H9 (cell line): ENCODE results near the gene B9D2. TPM values are rescaled to one million over a fixed set of nuclear protein-coding genes. Genes with fewer than 3 reads are reported as not detected.

ENCODE experiments used
- DNase-seq: peaks from one replicate; pipeline ENCODE4 v3.0.0-alpha.2; 2017
- H2AFZ ChIP-seq: one replicate; pipeline ENCODE4 v1.6.1; 2013; ENCODE audit warnings: mild to moderate bottlenecking, low read length, control low read depth, moderate library complexity
- H2AK5ac ChIP-seq: 2 replicates; pipeline ENCODE4 v1.6.1; 2013; ENCODE audit warnings: low read length, control low read depth, mixed read lengths; ENCODE audit not compliant: insufficient read length
- H2BK120ac ChIP-seq: one replicate; pipeline ENCODE4 v1.6.1; 2013; ENCODE audit warnings: low read depth, mild to moderate bottlenecking, low read length, control low read depth, inconsistent platforms; ENCODE audit not compliant: poor library complexity, severe bottlenecking
- H2BK12ac ChIP-seq: 2 replicates; pipeline ENCODE4 v1.6.1; 2013; ENCODE audit warnings: low read length, control low read depth, mixed read lengths, low read depth; ENCODE audit not compliant: insufficient read length
- H2BK15ac ChIP-seq: 2 replicates; pipeline ENCODE4 v1.6.1; 2013; ENCODE audit warnings: low read depth, low read length, control low read depth
- H2BK20ac ChIP-seq: one replicate; pipeline ENCODE4 v1.6.1; 2013; ENCODE audit warnings: low read depth, mild to moderate bottlenecking, low read length, control low read depth, inconsistent platforms; ENCODE audit not compliant: poor library complexity, severe bottlenecking
- H2BK5ac ChIP-seq: 2 replicates; pipeline ENCODE4 v1.6.1; 2013; ENCODE audit warnings: low read length, control low read depth, mixed read lengths; ENCODE audit not compliant: insufficient read length
- H3K14ac ChIP-seq: 2 replicates; pipeline ENCODE4 v1.6.1; 2013; ENCODE audit warnings: low read length, control low read depth; ENCODE audit not compliant: insufficient read depth
- H3K18ac ChIP-seq: 2 replicates; pipeline ENCODE4 v1.6.1; 2013; ENCODE audit warnings: low read depth, mild to moderate bottlenecking, mixed read lengths, low read length, control low read depth; ENCODE audit not compliant: insufficient read length
- H3K23ac ChIP-seq: 2 replicates; pipeline ENCODE4 v1.6.1; 2013; ENCODE audit warnings: low read length, control low read depth, mixed read lengths, low read depth; ENCODE audit not compliant: insufficient read length
- H3K23me2 ChIP-seq: 2 replicates; pipeline ENCODE4 v1.6.1; 2013; ENCODE audit warnings: low read depth, mild to moderate bottlenecking, mixed read lengths, low read length, control low read depth; ENCODE audit not compliant: insufficient read length, poor library complexity, severe bottlenecking
- H3K27ac ChIP-seq: 2 replicates; pipeline ENCODE4 v1.5.1; 2013; ENCODE audit warnings: low read length, control low read depth, mixed read lengths, low read depth; ENCODE audit not compliant: insufficient read length
- H3K27me3 ChIP-seq: 2 replicates; pipeline ENCODE4 v1.6.1; 2013; ENCODE audit warnings: low read length, control low read depth, inconsistent platforms; ENCODE audit not compliant: insufficient read depth
- H3K4ac ChIP-seq: 2 replicates; pipeline ENCODE4 v1.6.1; 2013; ENCODE audit warnings: low read depth, mild to moderate bottlenecking, control low read depth, inconsistent platforms, low read length, moderate library complexity
- H3K4me1 ChIP-seq: 2 replicates; pipeline ENCODE4 v1.6.1; 2013; ENCODE audit warnings: low read length, control low read depth, inconsistent platforms; ENCODE audit not compliant: insufficient read depth
- H3K4me2 ChIP-seq: 2 replicates; pipeline ENCODE4 v1.6.1; 2013; ENCODE audit warnings: low read length, control low read depth, mixed read lengths; ENCODE audit not compliant: insufficient read length, insufficient read depth
- H3K56ac ChIP-seq: 2 replicates; pipeline ENCODE4 v1.6.1; 2013; ENCODE audit warnings: low read depth, mild to moderate bottlenecking, mixed read lengths, low read length, control low read depth; ENCODE audit not compliant: insufficient read length
- H3K79me1 ChIP-seq: 2 replicates; pipeline ENCODE4 v1.6.1; 2013; ENCODE audit warnings: low read depth, mild to moderate bottlenecking, moderate library complexity, low read length, control low read depth, inconsistent platforms; ENCODE audit not compliant: insufficient read depth, poor library complexity, severe bottlenecking
- H3K79me2 ChIP-seq: 2 replicates; pipeline ENCODE4 v1.6.1; 2013; ENCODE audit warnings: low read length, control low read depth, inconsistent platforms; ENCODE audit not compliant: insufficient read depth
- H3K9ac ChIP-seq: 2 replicates; pipeline ENCODE4 v1.6.1; 2013; ENCODE audit warnings: low read length, control low read depth, mixed read lengths; ENCODE audit not compliant: insufficient read length; ENCODE audit errors: extremely low read depth
- H3K9me3 ChIP-seq: one replicate; pipeline ENCODE4 v1.6.1; 2013; ENCODE audit warnings: low read depth, low read length, inconsistent platforms; ENCODE audit not compliant: control insufficient read depth
- H3T11ph ChIP-seq: one replicate; pipeline ENCODE4 v1.6.1; 2013; ENCODE audit warnings: mild to moderate bottlenecking, low read length, control low read depth, inconsistent platforms
- H4K20me1 ChIP-seq: one replicate; pipeline ENCODE4 v1.6.1; 2013; ENCODE audit not compliant: control insufficient read depth, insufficient read length, insufficient read depth
- H4K5ac ChIP-seq: 2 replicates; pipeline ENCODE4 v1.6.1; 2013; ENCODE audit warnings: low read depth, mild to moderate bottlenecking, mixed read lengths, low read length, control low read depth; ENCODE audit not compliant: insufficient read length
- H4K8ac ChIP-seq: replicated peaks from 2 replicates; pipeline ENCODE4 v1.6.1; 2013; ENCODE audit warnings: low read length, control low read depth, mixed read lengths, low read depth; ENCODE audit not compliant: insufficient read length
- H4K91ac ChIP-seq: 2 replicates; pipeline ENCODE4 v1.6.1; 2013; ENCODE audit warnings: low read depth, mild to moderate bottlenecking, moderate library complexity, mixed read lengths, low read length, control low read depth; ENCODE audit not compliant: insufficient read length
- H3K27ac Mint-ChIP-seq, 3 experiments: 2 replicates in 2 of 3; 3 replicates in 1 of 3; pipeline ENCODE4 v1.8.0; 2020 to 2021; ENCODE audit warnings: mixed read lengths in 3 of 3, mild to moderate bottlenecking in 1 of 3, moderate library complexity in 1 of 3
- H3K27me3 Mint-ChIP-seq: 2 replicates; pipeline ENCODE4 v1.8.0; 2021; ENCODE audit warnings: low read depth, mild to moderate bottlenecking, moderate library complexity, mixed read lengths
- H3K36me3 Mint-ChIP-seq, 3 experiments: 2 replicates in 2 of 3; 3 replicates in 1 of 3; pipeline ENCODE4 v1.8.0; 2020 to 2021; ENCODE audit warnings: low read depth in 3 of 3, mixed read lengths in 3 of 3; ENCODE audit not compliant: insufficient read depth in 1 of 3
- H3K4me1 Mint-ChIP-seq, 2 experiments: 2 replicates each; pipeline ENCODE4 v1.8.0; 2020; ENCODE audit warnings: mixed read lengths in 2 of 2
- H3K4me3 Mint-ChIP-seq, 2 experiments: 2 replicates in 1 of 2; 3 replicates in 1 of 2; pipeline ENCODE4 v1.8.0; 2020 to 2021; ENCODE audit warnings: mild to moderate bottlenecking in 2 of 2, mixed read lengths in 2 of 2, moderate library complexity in 1 of 2
- H3K9me3 Mint-ChIP-seq, 2 experiments: 2 replicates in 1 of 2; 3 replicates in 1 of 2; pipeline ENCODE4 v1.8.0; 2020; ENCODE audit warnings: mild to moderate bottlenecking in 2 of 2, mixed read lengths in 2 of 2, moderate library complexity in 1 of 2
- CTCF ChIP-seq: fragments of 200-600 bp; sonication (generic); conservative IDR thresholded peaks from 3 replicates; pipeline ENCODE4 v1.8.0; 2021; ENCODE audit warnings: antibody characterized with exemption, mild to moderate bottlenecking
- WGBS: extraction: QIAGEN DNeasy Blood & Tissue Kit; methylation state at CpG from one replicate; pipeline ENCODE4 v1.1.7; 2013; ENCODE audit warnings: missing lambda C conversion rate, low lambda C conversion rate, mixed read lengths; ENCODE audit not compliant: insufficient read length; ENCODE audit errors: extremely low coverage; 5-methylcytosine and 5-hydroxymethylcytosine counted together
- total RNA-seq: library from RNA; stranded (reverse); gene quantifications from 2 replicates; pipeline ENCODE4 v1.2.1, GENCODE V29; 2021

B9D2 gene
- total RNA-seq, 1 experiment from 2014 or later = 4.8 TPM

GRCh38 chr19:41391618-41392017 lies 27.7 kb upstream of the B9D2 start:
- no peak overlapping the region for H3K23ac ChIP-seq
- no peak overlapping the region for H3K27ac ChIP-seq
- no peak overlapping the region for H2BK15ac ChIP-seq
- H3K4ac ChIP-seq = no peak overlapping the region
- no peak overlapping the region for H2AFZ ChIP-seq
- H4K20me1 ChIP-seq = no peaks in the 10 kb centered on the region
- no peak overlapping the region for H2BK12ac ChIP-seq
- no peak overlapping the region for H3K18ac ChIP-seq
- H3K27ac Mint-ChIP-seq = no peak overlapping the region; a peak in 1 of 7 replicates
- no peak overlapping the region for H2AK5ac ChIP-seq
- H3K23me2 ChIP-seq = no peaks in the 10 kb centered on the region
- no peak for DNase-seq
- no CpG with 5 or more reads among the region's 11 CpGs for WGBS
- H3K56ac ChIP-seq = no peak overlapping the region
- no peaks in the 10 kb centered on the region for H3K79me2 ChIP-seq
- peaks cover 2 to 62% (median 23%) of the 10 kb centered on the region in 3 experiments; a peak in 5 of 7 replicates for H3K36me3 Mint-ChIP-seq
- no peaks in the 10 kb centered on the region for H3K4me1 ChIP-seq
- H3K9me3 Mint-ChIP-seq = no peaks in the 10 kb centered on the region
- H3T11ph ChIP-seq = no peak overlapping the region
- peaks cover 11% of the 10 kb centered on the region in 2 experiments for H3K4me1 Mint-ChIP-seq
- H3K14ac ChIP-seq = no peak overlapping the region
- no peak overlapping the region for H2BK5ac ChIP-seq
- H4K8ac ChIP-seq = no peak overlapping the region
- no peak overlapping the region for H4K5ac ChIP-seq
- no peak overlapping the region for H2BK20ac ChIP-seq
- no peaks in the 10 kb centered on the region for H3K27me3 ChIP-seq
- no peak overlapping the region for H2BK120ac ChIP-seq
- H3K27me3 Mint-ChIP-seq = no peaks in the 10 kb centered on the region
- H3K4me2 ChIP-seq = no peak overlapping the region
- H3K9ac ChIP-seq = no peak overlapping the region
- TF ChIP-seq CTCF = no peak
- H4K91ac ChIP-seq = no peak overlapping the region
- no peaks in the 10 kb centered on the region for H3K79me1 ChIP-seq
- H3K9me3 ChIP-seq = no peaks in the 10 kb centered on the region
- H3K4me3 Mint-ChIP-seq = no peak overlapping the region
